Memory B cell (primary cell): ENCODE results near the gene XK.
A peak's percentile ranks its signal among the peaks of the same experiment; 100 is the strongest.

Source experiments
- ATAC-seq: fragments of 150-1000 bp; cut with Tn5 transposase; 2 replicates; pipeline ENCODE4 v1.10.0; 2021; ENCODE audit warnings: low read depth, mild to moderate bottlenecking, moderate library complexity
- DNase-seq, 2 donors: peaks; one replicate each; pipeline ENCODE4 v3.0.0; 2022; ENCODE audit warnings: low spot score in 2 of 2
- H3K27ac Mint-ChIP-seq: one replicate; pipeline ENCODE4 v1.8.0; 2022; ENCODE audit warnings: mild to moderate bottlenecking, moderate library complexity, mixed read lengths
- H3K27me3 Mint-ChIP-seq: one replicate; pipeline ENCODE4 v1.8.0; 2022; ENCODE audit warnings: mixed read lengths
- H3K36me3 Mint-ChIP-seq: one replicate; pipeline ENCODE4 v1.8.0; 2022; ENCODE audit warnings: mild to moderate bottlenecking, mixed read lengths
- H3K4me1 Mint-ChIP-seq: one replicate; pipeline ENCODE4 v1.8.0; 2022; ENCODE audit warnings: mixed read lengths
- H3K4me3 Mint-ChIP-seq: one replicate; pipeline ENCODE4 v1.8.0; 2022; ENCODE audit warnings: mild to moderate bottlenecking, moderate library complexity, mixed read lengths
- H3K9me3 Mint-ChIP-seq: one replicate; pipeline ENCODE4 v1.8.0; 2022; ENCODE audit warnings: mixed read lengths

XK gene

GRCh38 chrX:37666516-37666915 is 19.1 kb upstream of the XK start:
- ATAC-seq: no peak
- Mint-ChIP-seq H3K27ac (no peak overlapping the region), H3K4me1 (no peaks in the 10 kb centered on the region), H3K9me3 (no peaks in the 10 kb centered on the region), H3K4me3 (no peak overlapping the region), H3K27me3 (peaks cover 4% of the 10 kb centered on the region), H3K36me3 (no peaks in the 10 kb centered on the region)
- no peak for DNase-seq

- Mint-ChIP-seq H3K9me3 (no peaks in the 10 kb centered on the region), H3K4me1 (no peaks in the 10 kb centered on the region), H3K27ac (no peak overlapping the region), H3K4me3 (no peak overlapping the region), H3K27me3 (peaks cover 4% of the 10 kb centered on the region), H3K36me3 (no peaks in the 10 kb centered on the region)
- ATAC-seq (no peak), DNase-seq (no peak)
Measured at GRCh38 chrX:37667141-37667540, 18.4 kb upstream of the XK start.

GRCh38 chrX:37672563-37672962 is 13.0 kb upstream of the XK start:
- H3K27me3 Mint-ChIP-seq: peaks cover 2% of the 10 kb centered on the region
- ATAC-seq (no peak), DNase-seq (no peak)
- H3K27ac Mint-ChIP-seq: no peak overlapping the region
- no peaks in the 10 kb centered on the region for H3K36me3 Mint-ChIP-seq
- no peaks in the 10 kb centered on the region for H3K9me3 Mint-ChIP-seq
- H3K4me3 Mint-ChIP-seq: no peak overlapping the region
- no peaks in the 10 kb centered on the region for H3K4me1 Mint-ChIP-seq

DNA sequence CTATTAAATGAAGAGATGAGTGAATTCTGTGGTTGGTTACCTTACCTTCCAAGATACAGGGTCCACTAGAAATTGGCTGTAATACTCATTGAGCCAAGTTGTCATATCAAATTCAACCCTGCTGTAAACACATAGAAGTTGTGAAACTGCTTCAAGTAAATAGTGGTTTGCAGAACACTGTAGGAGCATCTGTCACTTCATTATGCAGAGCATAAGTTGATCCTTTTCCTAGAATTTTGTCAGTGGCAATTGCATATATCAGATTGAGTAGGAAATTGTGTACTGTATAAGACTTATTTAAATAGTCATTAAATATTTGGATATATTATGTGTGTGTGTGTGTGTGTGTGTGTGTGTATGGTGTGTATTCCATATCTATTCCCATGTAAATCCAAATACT is 8.8 kb upstream of the XK start:
- no peak overlapping the region for H3K4me3 Mint-ChIP-seq
- DNase-seq (no peak), ATAC-seq (no peak)
- no peaks in the 10 kb centered on the region for H3K9me3 Mint-ChIP-seq
- no peaks in the 10 kb centered on the region for H3K27me3 Mint-ChIP-seq
- H3K4me1 Mint-ChIP-seq: no peaks in the 10 kb centered on the region
- H3K27ac Mint-ChIP-seq: no peak overlapping the region
- H3K36me3 Mint-ChIP-seq: no peaks in the 10 kb centered on the region

GRCh38 chrX:37677243-37677642 is 8.3 kb upstream of the XK start:
- H3K9me3 Mint-ChIP-seq: no peaks in the 10 kb centered on the region
- ATAC-seq: no peak
- no peaks in the 10 kb centered on the region for H3K27me3 Mint-ChIP-seq

DNA sequence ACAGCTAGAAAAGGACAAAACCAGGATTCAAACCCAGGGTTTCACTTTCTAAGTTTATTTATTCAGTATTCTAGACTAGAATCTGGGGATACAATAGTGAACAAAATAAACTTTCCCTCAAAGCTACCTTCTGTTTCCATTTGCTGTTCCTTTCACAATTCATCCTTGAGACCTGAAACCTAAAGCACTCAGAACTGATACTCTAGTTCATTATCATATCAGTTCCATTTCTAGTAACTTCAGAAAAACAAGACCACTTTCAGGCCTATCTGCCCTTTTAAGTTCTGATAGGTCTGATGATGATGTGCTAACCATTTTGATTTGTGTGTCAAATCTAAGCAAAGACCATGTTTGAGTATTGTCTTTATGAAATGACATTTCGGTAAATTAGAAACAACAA is 7.8 kb upstream of the XK start:
- Mint-ChIP-seq H3K27ac (no peak overlapping the region), H3K4me3 (no peak overlapping the region), H3K9me3 (no peaks in the 10 kb centered on the region), H3K27me3 (no peaks in the 10 kb centered on the region), H3K4me1 (no peaks in the 10 kb centered on the region), H3K36me3 (no peaks in the 10 kb centered on the region)
- no peak for ATAC-seq
- DNase-seq: no peak

More at GRCh38 chrX:37677243-37677642, 8.3 kb upstream of the XK start:
- Mint-ChIP-seq H3K4me3 (no peak overlapping the region), H3K36me3 (no peaks in the 10 kb centered on the region), H3K4me1 (no peaks in the 10 kb centered on the region), H3K27ac (no peak overlapping the region)
- no peak for DNase-seq

- Mint-ChIP-seq H3K27me3 (no peaks in the 10 kb centered on the region), H3K9me3 (no peaks in the 10 kb centered on the region), H3K4me1 (no peaks in the 10 kb centered on the region), H3K27ac (no peak overlapping the region), H3K4me3 (no peak overlapping the region), H3K36me3 (no peaks in the 10 kb centered on the region)
- ATAC-seq (no peak), DNase-seq (no peak)
Measured at GRCh38 chrX:37678574-37678973, 7.0 kb upstream of the XK start.

GRCh38 chrX:37679230-37679629 is 6.4 kb upstream of the XK start:
- H3K27me3 Mint-ChIP-seq: no peaks in the 10 kb centered on the region
- ATAC-seq: no peak
- no peak overlapping the region for H3K27ac Mint-ChIP-seq
- no peak overlapping the region for H3K4me3 Mint-ChIP-seq
- no peak for DNase-seq
- H3K9me3 Mint-ChIP-seq: no peaks in the 10 kb centered on the region
- H3K4me1 Mint-ChIP-seq: no peaks in the 10 kb centered on the region
- no peaks in the 10 kb centered on the region for H3K36me3 Mint-ChIP-seq

- ATAC-seq (no peak), DNase-seq (no peak)
- H3K4me3 Mint-ChIP-seq: no peak overlapping the region
- H3K9me3 Mint-ChIP-seq: no peaks in the 10 kb centered on the region
- no peaks in the 10 kb centered on the region for H3K27me3 Mint-ChIP-seq
- no peaks in the 10 kb centered on the region for H3K4me1 Mint-ChIP-seq
- H3K27ac Mint-ChIP-seq: no peak overlapping the region
- no peaks in the 10 kb centered on the region for H3K36me3 Mint-ChIP-seq
Measured at GRCh38 chrX:37679888-37680287, 5.7 kb upstream of the XK start.

DNA sequence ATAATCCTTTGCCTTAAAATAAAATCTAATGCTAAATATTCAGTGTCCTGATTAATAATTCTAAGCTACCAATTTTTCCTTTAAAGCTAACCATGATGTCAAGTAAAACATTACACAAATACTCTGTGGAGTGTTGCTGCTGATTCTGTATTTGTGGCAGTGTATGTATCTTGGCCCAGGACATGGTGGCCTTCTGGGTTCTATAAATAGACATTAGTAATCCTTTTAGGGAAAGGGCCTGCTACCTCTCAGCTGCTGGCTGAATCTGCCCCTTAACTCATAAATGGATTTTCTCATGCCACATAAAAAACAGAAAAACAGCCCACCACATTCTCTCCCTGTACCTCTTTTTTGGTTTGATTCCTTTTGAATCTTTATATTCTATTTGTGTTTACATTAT is 1.2 kb upstream of the XK start:
- no peak for ATAC-seq
- no peaks in the 10 kb centered on the region for H3K36me3 Mint-ChIP-seq
- H3K27ac Mint-ChIP-seq: no peak overlapping the region
- H3K4me3 Mint-ChIP-seq: no peak overlapping the region
- no peak for DNase-seq
- H3K9me3 Mint-ChIP-seq: no peaks in the 10 kb centered on the region
- H3K4me1 Mint-ChIP-seq: no peaks in the 10 kb centered on the region
- no peaks in the 10 kb centered on the region for H3K27me3 Mint-ChIP-seq

DNA sequence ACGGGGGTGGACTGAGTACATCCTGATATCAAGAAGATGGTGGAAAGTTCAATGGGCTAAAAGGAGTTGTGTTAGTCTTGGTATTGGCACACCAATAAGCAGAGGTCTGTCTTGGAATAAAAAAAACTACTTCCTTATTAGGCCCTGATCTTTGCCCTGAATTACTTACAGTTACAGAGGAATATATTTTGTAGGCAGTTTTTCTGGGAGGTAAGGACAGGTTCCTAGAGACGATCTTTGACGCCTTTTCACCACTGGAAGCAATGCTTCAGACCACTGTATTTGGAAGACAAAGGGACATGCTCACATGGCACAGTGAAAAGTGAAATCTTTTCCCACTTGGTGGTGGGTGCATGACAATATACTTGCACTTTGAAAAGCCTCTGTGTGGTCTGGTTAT is 618 bp upstream of the XK start:
- DNase-seq (no peak), ATAC-seq (no peak)
- Mint-ChIP-seq H3K9me3 (no peaks in the 10 kb centered on the region), H3K4me3 (peak overlapping the region; percentile 58), H3K4me1 (no peaks in the 10 kb centered on the region), H3K27me3 (no peaks in the 10 kb centered on the region), H3K36me3 (no peaks in the 10 kb centered on the region), H3K27ac (no peak overlapping the region)

DNA sequence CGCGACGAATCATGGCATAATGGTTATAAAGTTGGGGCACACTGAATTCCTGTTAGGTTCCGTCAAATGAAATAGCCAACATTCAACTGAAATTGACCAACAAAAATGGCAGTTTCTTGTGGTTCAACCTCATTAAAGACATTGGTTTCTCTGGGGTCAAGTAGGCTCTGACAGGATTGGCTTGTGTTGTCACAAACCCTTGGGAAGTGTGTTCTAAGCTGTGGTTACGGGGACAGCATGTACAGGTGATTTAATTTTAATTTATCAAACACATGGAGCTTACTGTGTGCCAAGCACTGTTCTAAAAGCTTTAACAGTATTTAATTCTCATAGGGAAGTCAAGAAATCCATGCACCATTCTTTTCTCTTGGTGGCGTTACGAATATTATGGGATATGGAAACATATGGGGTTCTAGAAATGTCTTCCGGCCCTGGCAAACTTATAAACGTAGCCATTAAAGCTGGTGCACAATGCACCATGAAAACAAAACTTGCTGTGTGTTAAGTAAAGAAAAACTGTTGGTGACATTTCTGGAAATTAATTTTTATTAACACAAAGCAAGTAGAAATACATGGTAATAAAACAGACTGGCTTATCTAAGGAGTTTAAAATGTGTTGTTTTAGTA is 891 bp downstream of the XK start:
- DNase-seq (no peak), ATAC-seq (no peak)
- Mint-ChIP-seq H3K27me3 (no peaks in the 10 kb centered on the region), H3K36me3 (no peaks in the 10 kb centered on the region), H3K4me1 (no peaks in the 10 kb centered on the region), H3K27ac (no peak overlapping the region), H3K4me3 (peak overlapping the region; percentile 82), H3K9me3 (no peaks in the 10 kb centered on the region)

DNA sequence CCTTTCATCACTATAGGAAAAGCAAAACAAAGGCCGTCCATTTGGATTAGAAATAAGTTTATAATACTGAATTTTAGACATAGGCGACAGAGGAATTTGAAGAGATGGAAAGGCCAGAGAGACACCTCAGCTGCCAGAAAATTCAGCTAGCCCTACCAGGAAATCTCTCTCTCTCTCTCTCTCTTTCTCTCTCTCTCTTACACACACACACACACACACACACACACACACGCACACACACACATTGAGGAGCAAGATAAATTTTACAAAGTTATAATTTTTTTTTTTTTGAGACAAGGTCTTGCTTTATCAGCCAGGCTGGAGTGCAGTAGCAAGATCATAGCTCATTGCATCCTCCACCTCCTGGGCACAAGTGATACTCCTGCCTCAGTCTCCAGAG is 1.4 kb downstream of the XK start:
- ATAC-seq (no peak), DNase-seq (no peak)
- Mint-ChIP-seq H3K4me3 (no peak overlapping the region), H3K27me3 (no peaks in the 10 kb centered on the region), H3K27ac (no peak overlapping the region), H3K36me3 (no peaks in the 10 kb centered on the region), H3K9me3 (no peaks in the 10 kb centered on the region), H3K4me1 (no peaks in the 10 kb centered on the region)

GRCh38 chrX:37690119-37690518 is 4.5 kb downstream of the XK start:
- Mint-ChIP-seq H3K9me3 (no peaks in the 10 kb centered on the region), H3K27ac (no peak overlapping the region), H3K36me3 (no peaks in the 10 kb centered on the region), H3K27me3 (peaks cover 2% of the 10 kb centered on the region), H3K4me1 (no peaks in the 10 kb centered on the region), H3K4me3 (no peak overlapping the region)
- DNase-seq (no peak), ATAC-seq (no peak)

DNA sequence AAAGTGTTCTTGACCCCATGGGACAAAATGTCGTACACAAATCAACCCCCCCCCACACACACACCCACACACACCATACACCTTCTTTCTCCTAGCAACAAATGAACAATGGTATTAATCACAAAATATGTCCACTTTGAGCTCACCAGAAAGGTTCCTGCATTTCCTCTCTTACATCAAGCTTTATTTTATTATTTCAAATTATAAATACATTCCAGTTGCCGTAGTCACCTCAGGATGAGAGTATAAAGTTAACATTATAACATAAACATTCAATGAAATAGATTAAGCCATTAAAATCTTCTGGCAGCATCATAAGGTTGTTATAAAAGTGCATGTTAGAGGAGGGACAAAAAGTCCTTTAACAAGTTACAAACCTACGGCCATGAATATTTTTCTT is 7.3 kb downstream of the XK start:
- ATAC-seq (no peak), DNase-seq (no peak)
- Mint-ChIP-seq H3K27ac (no peak overlapping the region), H3K4me3 (no peak overlapping the region), H3K36me3 (no peaks in the 10 kb centered on the region), H3K27me3 (peaks cover 2% of the 10 kb centered on the region), H3K9me3 (no peaks in the 10 kb centered on the region), H3K4me1 (no peaks in the 10 kb centered on the region)
